Right lobe of liver (tissue), 4 donors: ENCODE measurements around the gene RHPN2.

Experiments used
- POLR2A ChIP-seq: fragments of 450-650 bp; IDR thresholded peaks from one replicate; pipeline ENCODE4 v1.6.1; 2017; ENCODE audit warnings: antibody characterized with exemption, mild to moderate bottlenecking
- TF ChIP-seq, protein P1 (sequence below), 4 donors: fragments of 200-600 bp in 3 of 4; fragments of 450-650 bp in 1 of 4; IDR thresholded peaks; one replicate each; pipeline versions ENCODE4 v1.5.1 to v1.8.0; 2016 to 2022; ENCODE audit warnings: antibody characterized with exemption in 4 of 4, mild to moderate bottlenecking in 2 of 4
- donor health status: DM: no; HTN: no; CAD: no.
- donor health status: DM: no; HTN: no; CAD: no.
- donor health status: DM: no; HTN: yes; CAD: no.

- TF ChIP-seq, protein P1, sequence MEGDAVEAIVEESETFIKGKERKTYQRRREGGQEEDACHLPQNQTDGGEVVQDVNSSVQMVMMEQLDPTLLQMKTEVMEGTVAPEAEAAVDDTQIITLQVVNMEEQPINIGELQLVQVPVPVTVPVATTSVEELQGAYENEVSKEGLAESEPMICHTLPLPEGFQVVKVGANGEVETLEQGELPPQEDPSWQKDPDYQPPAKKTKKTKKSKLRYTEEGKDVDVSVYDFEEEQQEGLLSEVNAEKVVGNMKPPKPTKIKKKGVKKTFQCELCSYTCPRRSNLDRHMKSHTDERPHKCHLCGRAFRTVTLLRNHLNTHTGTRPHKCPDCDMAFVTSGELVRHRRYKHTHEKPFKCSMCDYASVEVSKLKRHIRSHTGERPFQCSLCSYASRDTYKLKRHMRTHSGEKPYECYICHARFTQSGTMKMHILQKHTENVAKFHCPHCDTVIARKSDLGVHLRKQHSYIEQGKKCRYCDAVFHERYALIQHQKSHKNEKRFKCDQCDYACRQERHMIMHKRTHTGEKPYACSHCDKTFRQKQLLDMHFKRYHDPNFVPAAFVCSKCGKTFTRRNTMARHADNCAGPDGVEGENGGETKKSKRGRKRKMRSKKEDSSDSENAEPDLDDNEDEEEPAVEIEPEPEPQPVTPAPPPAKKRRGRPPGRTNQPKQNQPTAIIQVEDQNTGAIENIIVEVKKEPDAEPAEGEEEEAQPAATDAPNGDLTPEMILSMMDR (IDR thresholded peaks at IDR 0.05), result peak; percentile 63 to 82 (median 76)
- TF ChIP-seq POLR2A, result no peak
These were observed 88.4 kb downstream of the RHPN2 start for GRCh38 chr19:32976223-32976805.
